Activated effector memory CD4-positive, alpha-beta T cell treated with anti-CD3 and anti-CD28 coated beads, Interleukin-2, amount 50 U/mL, for 16 hours (primary cell): ENCODE data around the gene RNF207.

Source experiments
- DNase-seq: peaks from one replicate; pipeline ENCODE4 v3.0.0-alpha.2; 2020

The RNF207 gene

DNA sequence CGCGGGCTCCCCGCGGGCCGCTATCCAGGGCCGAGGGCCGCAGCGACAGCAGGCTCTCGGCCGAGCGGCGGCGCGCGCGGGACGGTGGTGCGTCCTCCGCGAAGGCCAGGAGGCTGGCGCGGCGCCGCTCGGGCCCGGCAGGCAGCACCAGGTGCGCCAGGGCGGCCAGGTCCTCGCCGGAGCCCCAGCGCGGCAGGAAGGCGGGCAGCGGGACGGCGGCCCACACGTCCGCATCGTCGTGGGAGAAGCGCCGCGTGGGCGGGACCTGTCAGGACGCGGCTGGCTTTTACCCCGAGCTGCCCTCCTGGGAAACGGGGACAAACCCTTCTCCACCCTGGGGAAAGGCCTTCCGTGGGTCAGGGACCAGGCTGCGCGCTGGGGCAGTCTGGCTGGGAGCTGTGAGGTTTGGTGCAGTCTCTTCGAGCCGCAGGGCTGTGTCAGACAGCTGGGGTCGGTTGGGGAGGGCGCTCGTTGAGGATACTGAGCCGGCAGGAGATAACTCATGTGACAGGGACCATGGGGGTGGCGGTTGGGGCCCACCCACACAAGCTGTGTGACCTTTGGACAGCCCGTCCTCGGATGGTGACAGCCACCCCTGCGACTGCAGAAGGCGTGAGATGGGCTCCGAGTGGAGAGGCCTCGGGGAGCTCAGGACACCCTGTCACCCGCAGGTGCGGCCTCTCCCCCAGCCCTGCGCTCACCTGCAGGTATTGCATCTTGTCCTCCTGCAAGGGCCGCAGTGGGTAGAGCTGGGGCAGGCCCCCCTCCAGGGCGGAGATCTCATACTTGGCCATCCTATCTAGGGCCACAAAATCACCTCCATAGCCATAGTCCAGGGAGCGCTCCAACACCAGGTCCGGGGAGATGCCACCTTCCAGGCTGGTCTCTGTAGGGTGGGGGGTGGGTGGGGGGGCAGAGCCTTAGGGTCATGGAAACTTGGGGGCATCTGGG lies 44.1 kb downstream of the RNF207 start:
- no peak for DNase-seq

GRCh38 chr1:6251233-6251632 lies 45.3 kb downstream of the RNF207 start:
- no peak for DNase-seq

GRCh38 chr1:6251681-6252373 lies 45.9 kb downstream of the RNF207 start:
- DNase-seq = no peak

DNA sequence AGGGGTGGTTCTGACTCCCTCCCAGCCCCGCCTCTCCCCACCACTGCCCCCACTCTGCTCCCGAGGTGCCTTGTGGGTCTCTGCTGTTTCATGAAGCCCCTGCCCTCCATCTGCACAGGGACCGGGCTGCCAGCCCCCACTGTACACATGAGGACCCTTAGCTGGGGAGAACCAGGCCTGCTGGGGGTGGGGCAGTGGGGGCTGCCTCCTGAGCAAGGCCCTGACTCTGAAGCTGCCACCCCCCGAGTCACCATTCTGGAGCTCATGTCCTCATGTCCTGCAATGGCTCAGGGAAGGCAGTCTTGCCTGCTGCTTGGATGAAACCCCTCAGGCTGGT lies 46.4 kb downstream of the RNF207 start:
- DNase-seq = no peak

- DNase-seq = no peak
These were observed 47.5 kb downstream of the RNF207 start for GRCh38 chr1:6253380-6253779.

GRCh38 chr1:6254691-6255090 lies 48.8 kb downstream of the RNF207 start:
- DNase-seq = no peak

GRCh38 chr1:6256645-6257044 lies 50.7 kb downstream of the RNF207 start:
- no peak for DNase-seq

- DNase-seq = no peak
These were observed 51.7 kb downstream of the RNF207 start for GRCh38 chr1:6257541-6258069.

GRCh38 chr1:6258675-6259074 lies 52.8 kb downstream of the RNF207 start:
- no peak for DNase-seq

DNA sequence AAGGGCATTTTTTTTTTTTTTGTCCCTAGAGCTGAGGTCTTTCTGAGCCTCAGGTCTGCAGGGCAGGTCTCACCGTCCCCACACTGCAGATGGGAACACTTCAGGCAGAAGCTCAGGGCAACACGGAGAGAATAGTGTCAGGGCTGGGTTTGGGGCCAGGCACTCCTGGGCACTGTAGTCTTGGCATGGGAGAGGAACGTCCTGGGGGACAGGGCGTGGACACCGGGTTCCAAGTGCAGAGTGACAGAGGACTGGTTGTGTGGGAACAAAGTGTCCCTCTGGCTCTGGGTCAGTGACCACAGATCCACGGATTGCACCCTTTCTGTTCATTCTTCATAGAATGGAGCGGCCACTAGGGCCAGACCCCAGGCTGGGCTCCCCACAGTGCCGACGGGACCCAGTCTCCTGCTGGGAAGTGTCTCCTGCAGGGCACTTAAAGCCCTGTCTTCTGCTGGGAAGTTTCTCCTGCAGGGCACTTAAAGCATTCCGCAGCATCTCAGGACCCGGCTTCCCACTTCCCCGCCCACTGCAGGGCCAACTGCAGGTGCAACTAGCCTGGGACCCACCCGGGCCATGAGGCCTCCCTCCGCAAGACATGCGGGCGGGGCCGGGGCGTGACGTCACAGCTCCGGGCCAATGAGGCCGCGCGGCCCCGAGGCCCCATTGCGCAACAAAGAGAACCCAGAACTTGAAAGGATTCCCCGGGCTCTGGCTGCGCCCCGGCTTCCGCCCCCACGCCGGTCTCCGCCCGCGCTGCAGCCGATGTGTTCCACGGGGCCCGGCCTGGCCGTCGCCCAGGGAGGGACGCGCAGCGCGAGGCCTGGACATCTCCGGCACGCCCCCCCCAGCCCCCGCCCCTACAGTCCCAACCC lies 53.8 kb downstream of the RNF207 start:
- DNase-seq = peak; percentile 91

DNA sequence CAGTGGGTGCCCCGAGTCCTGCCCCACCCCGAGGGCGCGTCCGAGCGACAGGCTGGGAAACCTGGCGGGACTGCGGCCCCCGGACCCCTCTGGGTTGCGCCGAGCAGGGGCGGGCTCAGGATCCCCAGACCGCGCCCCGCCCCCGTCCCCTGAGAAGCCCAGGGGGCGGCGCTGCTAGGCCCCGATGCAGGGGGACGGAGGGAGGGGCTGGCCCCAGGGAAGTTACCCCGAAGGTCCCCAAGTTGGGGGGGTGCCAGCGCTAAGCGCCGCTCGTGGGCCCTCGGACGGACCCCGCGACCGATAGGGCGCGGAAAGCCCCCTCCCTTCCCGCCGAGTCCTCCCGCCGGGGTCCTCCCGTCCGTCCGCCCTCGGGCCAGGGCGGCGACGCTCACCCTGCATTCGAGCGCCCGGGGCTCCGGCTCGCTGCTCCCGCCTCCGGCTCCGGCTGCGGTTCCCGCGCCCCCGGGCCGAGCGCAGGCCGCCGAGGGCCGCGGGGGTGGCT lies 54.6 kb downstream of the RNF207 start:
- DNase-seq = peak; percentile 68

- DNase-seq = peak; percentile 83
These were observed 55.2 kb downstream of the RNF207 start, which contains the start of gene GPR153 for GRCh38 chr1:6260961-6261614. Gene GPR153, minus strand, starts transcription at chr1:6261098. Its CDS starts 6,193 bp downstream, at chr1:6254905.

DNA sequence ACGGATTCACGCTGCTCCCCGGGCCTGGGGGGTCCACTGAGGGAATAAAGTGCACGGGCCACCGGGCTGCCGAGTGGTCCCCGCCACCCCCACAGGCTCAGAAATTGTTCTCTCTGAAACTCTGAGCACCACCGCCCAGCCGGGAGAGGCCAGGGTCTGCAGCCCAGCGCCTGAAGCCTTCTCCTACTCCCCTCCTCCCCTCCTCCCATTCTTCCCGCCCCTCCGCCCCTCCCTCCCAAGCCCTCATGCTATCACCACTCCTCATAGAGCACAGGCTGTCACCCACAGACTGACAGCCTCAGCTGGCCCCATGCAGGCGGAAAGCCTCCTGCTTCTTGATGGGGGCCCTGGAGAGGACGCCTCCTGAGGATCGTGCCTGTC lies 55.7 kb downstream of the RNF207 start:
- no peak for DNase-seq

DNA sequence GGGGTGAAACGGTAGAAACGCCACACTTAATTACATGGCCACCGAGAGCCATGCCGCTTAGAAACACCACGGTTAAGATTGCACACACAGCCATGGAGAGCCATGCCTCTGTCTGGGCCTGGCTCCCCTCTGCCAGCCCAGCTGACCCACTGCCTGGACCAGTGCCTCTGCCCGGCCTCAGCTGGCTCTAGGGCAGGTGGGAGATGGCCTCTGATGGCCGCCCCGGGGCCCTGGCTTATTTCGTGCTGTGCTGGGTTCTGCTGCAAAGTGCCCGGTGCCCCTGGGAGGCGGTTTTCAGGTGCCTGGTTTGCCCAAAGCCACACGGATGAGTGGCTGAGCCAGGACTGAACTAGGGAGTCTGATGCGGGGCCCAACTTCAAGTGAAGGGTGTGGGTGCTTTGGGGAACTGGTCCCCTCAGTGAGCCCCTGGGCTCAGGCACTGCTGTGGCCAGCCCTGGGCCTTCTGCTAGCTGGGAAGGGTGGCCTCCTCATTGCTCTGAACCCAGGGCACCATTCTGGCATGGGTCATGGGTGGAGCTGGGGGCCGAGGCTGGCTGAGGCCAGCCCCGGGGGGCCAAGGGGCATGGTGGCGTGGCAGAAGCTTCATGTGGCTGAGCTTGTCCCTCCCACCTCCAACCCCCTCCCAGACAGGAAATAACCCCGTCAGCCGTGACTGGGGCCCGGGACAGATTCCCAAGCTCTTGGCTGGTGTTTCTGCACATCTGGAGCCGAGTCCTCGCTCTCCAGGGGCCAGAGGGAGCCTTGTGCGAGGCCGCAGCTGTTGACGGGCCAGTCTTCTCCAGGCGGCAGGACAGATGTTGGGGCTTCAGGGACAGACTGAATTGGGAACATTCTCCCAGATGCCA lies 56.9 kb downstream of the RNF207 start:
- no peak for DNase-seq

DNA sequence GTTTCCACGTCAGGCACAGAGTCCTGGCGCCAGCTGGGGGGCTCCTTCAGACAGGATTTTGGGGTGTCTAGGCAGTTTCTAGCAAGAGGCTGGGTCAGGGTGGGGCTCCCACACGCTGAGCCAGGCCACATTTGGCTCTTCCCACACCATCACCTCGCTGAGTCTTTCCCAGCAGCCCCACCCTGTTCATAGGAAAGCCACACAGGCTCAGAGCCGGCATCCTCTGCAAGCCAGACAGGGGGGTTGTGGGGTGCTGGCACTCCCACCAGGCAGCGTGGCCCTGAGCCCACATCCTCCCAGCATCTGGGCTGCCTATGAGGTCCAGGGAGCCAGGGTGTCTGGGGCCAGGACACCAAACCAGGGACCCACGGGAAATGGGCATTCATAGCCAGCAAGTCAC lies 57.8 kb downstream of the RNF207 start:
- DNase-seq = no peak

- no peak for DNase-seq
These were observed 59.2 kb downstream of the RNF207 start for GRCh38 chr1:6265151-6265550.

DNA sequence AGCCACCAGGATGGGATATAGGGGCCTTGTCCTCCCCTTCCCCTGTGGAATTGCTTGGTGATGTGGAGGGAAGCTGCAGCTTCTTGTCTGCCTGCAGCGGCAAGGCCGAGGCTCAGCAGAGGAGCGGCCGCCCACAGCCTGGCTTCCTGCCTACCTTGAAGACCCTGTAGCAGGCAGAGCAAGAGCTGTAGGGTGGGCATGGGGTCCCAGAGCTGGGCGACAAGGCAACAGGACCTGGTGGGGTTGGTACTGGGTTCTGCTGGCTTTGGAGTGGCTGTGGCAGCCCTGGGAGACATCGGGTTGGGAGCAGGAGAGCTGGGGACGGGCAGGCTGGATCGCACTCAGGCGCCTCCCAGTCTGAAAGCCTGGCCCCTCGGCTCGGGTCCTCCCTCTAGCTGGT lies 60.7 kb downstream of the RNF207 start:
- no peak for DNase-seq

DNA sequence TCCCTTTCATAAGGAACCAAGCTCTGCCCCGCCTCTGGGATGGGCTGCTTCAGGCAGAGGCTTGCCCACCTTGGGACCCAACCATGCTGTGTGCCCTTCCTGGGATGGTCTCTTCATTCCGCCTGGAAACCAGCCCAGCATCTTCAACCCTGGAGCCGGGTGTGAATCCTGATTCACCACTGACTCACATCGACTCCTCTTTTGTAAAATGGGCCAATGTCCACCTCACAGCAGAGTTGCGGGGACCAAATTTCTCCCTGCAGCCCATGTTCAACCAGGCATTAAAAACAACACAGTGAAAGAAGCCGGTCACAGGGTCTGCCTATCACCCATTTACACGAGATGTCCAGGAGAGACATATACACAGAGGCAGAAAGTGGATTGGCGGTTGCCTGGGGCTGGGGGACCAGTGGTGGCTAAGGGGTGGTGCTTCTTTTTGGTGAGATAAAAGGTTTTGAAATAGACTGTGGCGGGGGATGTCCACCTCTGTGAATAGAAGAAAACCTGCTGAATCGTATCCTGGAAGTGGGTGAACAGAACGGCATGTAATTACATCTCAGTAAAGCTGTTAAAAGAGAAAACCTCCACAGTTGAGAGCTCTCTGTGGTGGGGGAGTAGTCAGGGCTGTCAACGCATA lies 61.9 kb downstream of the RNF207 start:
- DNase-seq = no peak

DNA sequence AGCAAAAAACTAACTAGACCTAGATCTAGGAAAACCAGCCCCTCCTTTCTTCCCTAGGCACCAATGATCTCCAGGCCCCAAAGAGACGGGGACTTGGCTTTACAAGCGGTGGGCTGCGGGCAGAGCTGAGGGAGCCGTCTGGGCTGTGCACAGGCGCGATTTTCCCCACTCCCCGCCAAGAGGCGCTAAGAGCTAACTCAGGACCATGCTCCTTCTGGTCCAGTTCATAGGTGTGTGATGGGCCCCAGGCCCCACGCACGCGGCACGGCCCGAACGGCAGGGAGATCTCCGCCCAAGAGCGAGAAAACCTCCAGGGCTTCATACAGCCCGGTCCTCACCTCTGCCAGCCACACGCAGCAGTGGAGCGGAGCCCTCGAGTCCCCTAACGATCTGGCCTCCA lies 62.5 kb downstream of the RNF207 start:
- DNase-seq = no peak

DNA sequence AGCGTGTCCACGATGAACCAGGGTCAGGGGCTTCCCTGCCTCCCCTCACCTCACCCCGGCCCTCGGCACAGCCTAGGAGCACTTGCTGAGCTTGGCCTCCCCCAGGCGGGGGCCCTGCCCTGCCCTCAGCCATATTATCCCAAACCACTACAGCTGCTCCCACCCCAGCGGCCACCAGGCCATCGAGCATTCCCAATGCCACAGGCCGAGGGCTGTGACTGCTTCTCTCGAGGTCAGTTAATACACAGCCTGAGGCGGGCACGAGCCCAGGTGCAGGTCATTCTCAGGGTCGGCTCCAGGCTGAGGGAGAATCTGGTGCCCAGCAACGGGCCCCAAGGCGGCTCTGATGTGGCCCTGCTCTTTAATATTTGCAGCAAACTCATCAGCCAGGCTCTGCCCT lies 63.4 kb downstream of the RNF207 start:
- DNase-seq = no peak
